HCT116 (cell line): ENCODE measurements around the gene LAMTOR4. TPM values are rescaled to one million over a fixed set of nuclear protein-coding genes. Genes with fewer than 3 reads are reported as not detected.

ENCODE experiments used
- ATAC-seq: fragments of 200-7000 bp; cut with Tn5 transposase; 2 replicates; pipeline ENCODE4 v1.9.1; 2020; ENCODE audit warnings: mild to moderate bottlenecking, moderate library complexity
- BruUV-seq: library from RNA; stranded (reverse); fragments of 400-500 nt; replicated peaks from 2 replicates; lab custom pipeline; 2021; lab: Mats Ljungman, UMichigan
- CTCF ChIA-PET: fragments of 300-600 bp; sonication (Branson Sonifier 250); formaldehyde crosslinking; loops from one replicate; lab custom pipeline; 2021; ENCODE audit warnings: antibody characterized with exemption; lab: Charles Lee
- POLR2A ChIA-PET: fragments of 300-600, 350-600 bp; sonication (Branson Sonifier 250); formaldehyde crosslinking; loops from one replicate; lab custom pipeline; 2021; ENCODE audit warnings: antibody characterized with exemption; lab: Charles Lee
- RAD21 ChIA-PET, 2 experiments: fragments of 300-600 bp; sonication (Branson Sonifier 250); formaldehyde crosslinking; loops; one replicate each; lab custom pipeline; 2023; ENCODE audit warnings: low total read pairs in 2 of 2; ENCODE audit not compliant: uncharacterized antibody in 2 of 2, unreplicated experiment in 2 of 2, low non-redundant PET in 1 of 2; lab: Charles Lee
- DNase-seq: peaks from one replicate; pipeline ENCODE4 v3.0.0-alpha.2; 2010; ENCODE audit warnings: low read depth, low spot score
- H2AFZ ChIP-seq: fragments of 200-600 bp; shearing (Covaris generic), sonication (generic); 2 replicates; pipeline ENCODE4 v1.6.1; 2017; ENCODE audit warnings: low read depth, mixed run types, mixed read lengths, antibody characterized with exemption, low read length; ENCODE audit not compliant: poor library complexity, severe bottlenecking
- H3K27ac ChIP-seq: 2 replicates; pipeline ENCODE4 v1.5.1; 2012; ENCODE audit warnings: low read depth, low read length
- H3K27me3 ChIP-seq: fragments of 200-600 bp; sonication (generic); 2 replicates; pipeline ENCODE4 v1.6.1; 2016; ENCODE audit warnings: mixed run types, low read length, mixed read lengths; ENCODE audit not compliant: insufficient read depth
- H3K36me3 ChIP-seq, 2 experiments: fragments of 200-500 bp in 1 of 2; fragments of 200-600 bp in 1 of 2; sonication (Bioruptor generic) in 1 of 2; sonication (generic) in 1 of 2; 2 replicates each; pipeline versions ENCODE4 v1.5.1 to v1.6.1; 2014 to 2016; ENCODE audit warnings: low read length in 2 of 2, inconsistent platforms in 1 of 2, mixed read lengths in 1 of 2, mixed run types in 1 of 2; ENCODE audit not compliant: insufficient read depth in 2 of 2, control insufficient read depth in 1 of 2
- H3K4me1 ChIP-seq, 2 experiments: fragments of 200-600 bp in 1 of 2; sonication (generic) in 1 of 2; 2 replicates each; pipeline versions ENCODE4 v1.5.1 to v1.6.1; 2012 to 2017; ENCODE audit warnings: low read length in 2 of 2, inconsistent platforms in 1 of 2, mild to moderate bottlenecking in 1 of 2, mixed read lengths in 1 of 2, mixed run types in 1 of 2, moderate library complexity in 1 of 2; ENCODE audit not compliant: insufficient read depth in 2 of 2, control insufficient read depth in 1 of 2
- H3K4me2 ChIP-seq: fragments of 200-600 bp; sonication (generic); 2 replicates; pipeline ENCODE4 v1.6.1; 2017; ENCODE audit warnings: mixed run types, low read length, mixed read lengths
- H3K4me3 ChIP-seq, 2 experiments: fragments of 200-600 bp in 1 of 2; sonication (generic) in 1 of 2; replicated peaks in 1 of 2; 2 replicates each; pipeline ENCODE4 v1.5.1; 2011 to 2016; ENCODE audit warnings: low read length in 2 of 2, control low read depth in 1 of 2, low read depth in 1 of 2, mild to moderate bottlenecking in 1 of 2, mixed read lengths in 1 of 2, mixed run types in 1 of 2
- H3K79me2 ChIP-seq: fragments of 200-600 bp; sonication (generic); 2 replicates; pipeline ENCODE4 v1.6.1; 2017; ENCODE audit warnings: mild to moderate bottlenecking, mixed run types, low read length, moderate library complexity, mixed read lengths; ENCODE audit not compliant: insufficient read depth
- H3K9ac ChIP-seq: fragments of 200-600 bp; sonication (generic); 2 replicates; pipeline ENCODE4 v1.6.1; 2016; ENCODE audit warnings: low read length, mixed read lengths
- H3K9me2 ChIP-seq: fragments of 200-600 bp; sonication (generic), shearing (Covaris generic); 2 replicates; pipeline ENCODE4 v1.6.1; 2017; ENCODE audit warnings: mixed run types, mild to moderate bottlenecking, moderate library complexity; ENCODE audit not compliant: insufficient read depth
- H3K9me3 ChIP-seq, 2 experiments: fragments of 200-500 bp in 1 of 2; fragments of 200-600 bp in 1 of 2; sonication (Bioruptor generic) in 1 of 2; sonication (generic) in 1 of 2; 2 replicates each; pipeline ENCODE4 v1.6.1; 2014 to 2017; ENCODE audit warnings: low read length in 2 of 2, mixed read lengths in 2 of 2, inconsistent platforms in 1 of 2, low read depth in 1 of 2, mild to moderate bottlenecking in 1 of 2, mixed run types in 1 of 2, moderate library complexity in 1 of 2; ENCODE audit not compliant: control insufficient read depth in 1 of 2, insufficient read depth in 1 of 2
- H4K20me1 ChIP-seq: fragments of 200-600 bp; sonication (generic), shearing (Covaris generic); 2 replicates; pipeline ENCODE4 v1.6.1; 2017; ENCODE audit warnings: mixed run types, mild to moderate bottlenecking, moderate library complexity; ENCODE audit not compliant: insufficient read depth
- CBX3 ChIP-seq: IDR thresholded peaks from 2 replicates; pipeline ENCODE4 v1.6.1; 2012; ENCODE audit warnings: low read depth
- CEBPB ChIP-seq: IDR thresholded peaks from 2 replicates; pipeline ENCODE4 v1.6.1; 2012; ENCODE audit warnings: low read depth
- CTCF ChIP-seq, 3 experiments: fragments of 200-600 bp in 1 of 3; sonication (generic) in 1 of 3; IDR thresholded peaks in 2 of 3; conservative IDR thresholded peaks in 1 of 3; 2 replicates each; pipeline ENCODE4 v1.5.1; 2012 to 2017; ENCODE audit warnings: low read depth in 2 of 3, low read length in 2 of 3, antibody characterized with exemption in 1 of 3, borderline replicate concordance in 1 of 3, control low read depth in 1 of 3, mild to moderate bottlenecking in 1 of 3, mixed read lengths in 1 of 3, mixed run types in 1 of 3, moderate library complexity in 1 of 3; ENCODE audit not compliant: insufficient read depth in 1 of 3
- EGR1 ChIP-seq: IDR thresholded peaks from 2 replicates; pipeline ENCODE4 v1.6.1; 2012; ENCODE audit warnings: low read depth
- EZH2 ChIP-seq: fragments of 200-600 bp; sonication (generic); IDR thresholded peaks from 2 replicates; pipeline ENCODE4 v1.6.1; 2017; ENCODE audit warnings: antibody characterized with exemption, mixed run types
- EZH2phosphoT487 ChIP-seq: fragments of 200-600 bp; IDR thresholded peaks from 2 replicates; pipeline ENCODE4 v1.6.1; 2018; ENCODE audit warnings: antibody characterized with exemption, borderline replicate concordance
- FOSL1 ChIP-seq: IDR thresholded peaks from 2 replicates; pipeline ENCODE4 v1.6.1; 2012; ENCODE audit warnings: low read depth
- POLR2A ChIP-seq: IDR thresholded peaks from 2 replicates; pipeline ENCODE4 v1.7.0; 2011; ENCODE audit warnings: borderline replicate concordance; ENCODE audit not compliant: insufficient read depth, insufficient read length; ENCODE audit errors: extremely low read depth
- POLR2AphosphoS5 ChIP-seq: IDR thresholded peaks from 2 replicates; pipeline ENCODE4 v1.6.1; 2011; ENCODE audit warnings: mild to moderate bottlenecking, low read depth, low read length, moderate library complexity
- RAD21 ChIP-seq: IDR thresholded peaks from 2 replicates; pipeline ENCODE4 v1.6.1; 2012; ENCODE audit warnings: low read depth, mild to moderate bottlenecking
- SP1 ChIP-seq: IDR thresholded peaks from 2 replicates; pipeline ENCODE4 v1.6.1; 2012; ENCODE audit warnings: low read depth
- SRF ChIP-seq: IDR thresholded peaks from 2 replicates; pipeline ENCODE4 v1.6.1; 2012; ENCODE audit warnings: low read depth
- YY1 ChIP-seq: IDR thresholded peaks from 2 replicates; pipeline ENCODE4 v1.6.1; 2011; ENCODE audit warnings: low read length, low read depth, moderate library complexity, mild to moderate bottlenecking; ENCODE audit not compliant: insufficient replicate concordance; ENCODE audit errors: extremely low read depth
- ZFX ChIP-seq: fragments of 450-650 bp; IDR thresholded peaks from 2 replicates; pipeline ENCODE4 v1.6.1; 2017
- intact Hi-C: fragments of 100-400 bp; cut with micrococcal nuclease; formaldehyde crosslinking; loops from 2 replicates; pipeline ENCODE4 v1.10.0; 2022
- total RNA-seq: library from RNA; stranded (reverse); gene quantifications from one replicate; pipeline ENCODE4 v1.2.1, GENCODE V29; 2021; ENCODE audit not compliant: unreplicated experiment
- TF ChIP-seq, protein P1 (sequence below): IDR thresholded peaks from 2 replicates; pipeline ENCODE4 v1.6.1; 2012
- TF ChIP-seq, protein P2 (sequence below): IDR thresholded peaks from 2 replicates; pipeline ENCODE4 v1.6.1; 2012

The LAMTOR4 gene
- total RNA-seq, 1 experiment from 2014 or later, result 152 TPM

GRCh38 chr7:100175296-100175935, 26.7 kb downstream of the LAMTOR4 start:
- ATAC-seq, result no peak
- ChIA-PET CTCF (interaction anchor here (1.0 kb wide), 1 partner anchor 15 kb away, joined by 3 read pairs; no protein-coding TSS in a partner anchor), POLR2A (no interaction called here), RAD21 (no interaction called here)
- Histone ChIP-seq H3K4me1 (peaks cover 3 to 12% of the 10 kb centered on the region in 2 experiments; a peak in 2 of 4 replicates), H3K9me2 (no peaks in the 10 kb centered on the region), H4K20me1 (no peaks in the 10 kb centered on the region), H3K27me3 (no peaks in the 10 kb centered on the region), H3K9me3 (no peaks in the 10 kb centered on the region), H2AFZ (no peak overlapping the region), H3K79me2 (no peaks in the 10 kb centered on the region), H3K9ac (no peak overlapping the region), H3K4me3 (no peak overlapping the region), H3K36me3 (no peaks in the 10 kb centered on the region), H3K4me2 (no peak overlapping the region), H3K27ac (no peak overlapping the region)
- TF ChIP-seq YY1 (no peak), SRF (no peak), RAD21 (no peak), ZFX (no peak), EZH2 (no peak), CTCF (IDR thresholded peaks at IDR 0.05 in 2 of 3, conservative IDR thresholded peaks at IDR 0.05 in 1 of 3; ENCODE audit: borderline replicate concordance in 1 of 3, insufficient read depth in 1 of 3, low read depth in 2 of 3, low read length in 2 of 3) (no peak), POLR2AphosphoS5 (no peak), EZH2phosphoT487 (no peak), FOSL1 (no peak), SP1 (no peak), CBX3 (no peak), POLR2A (no peak), CEBPB (no peak), EGR1 (no peak)
- TF ChIP-seq, protein P1, sequence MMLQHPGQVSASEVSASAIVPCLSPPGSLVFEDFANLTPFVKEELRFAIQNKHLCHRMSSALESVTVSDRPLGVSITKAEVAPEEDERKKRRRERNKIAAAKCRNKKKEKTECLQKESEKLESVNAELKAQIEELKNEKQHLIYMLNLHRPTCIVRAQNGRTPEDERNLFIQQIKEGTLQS, result no peak
- TF ChIP-seq, protein P2, sequence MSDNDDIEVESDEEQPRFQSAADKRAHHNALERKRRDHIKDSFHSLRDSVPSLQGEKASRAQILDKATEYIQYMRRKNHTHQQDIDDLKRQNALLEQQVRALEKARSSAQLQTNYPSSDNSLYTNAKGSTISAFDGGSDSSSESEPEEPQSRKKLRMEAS, result no peak
- no TSS peak for BruUV-seq
- no peak for DNase-seq
- intact Hi-C loops, result no loop called here
